T1000 (cell line): ENCODE results near the gene NKD1.

ENCODE experiments used
- DNase-seq: peaks from one replicate; lab custom pipeline; 2025; ENCODE audit warnings: mixed read lengths; lab: John Stamatoyannopoulos, UW

NKD1 gene

DNA sequence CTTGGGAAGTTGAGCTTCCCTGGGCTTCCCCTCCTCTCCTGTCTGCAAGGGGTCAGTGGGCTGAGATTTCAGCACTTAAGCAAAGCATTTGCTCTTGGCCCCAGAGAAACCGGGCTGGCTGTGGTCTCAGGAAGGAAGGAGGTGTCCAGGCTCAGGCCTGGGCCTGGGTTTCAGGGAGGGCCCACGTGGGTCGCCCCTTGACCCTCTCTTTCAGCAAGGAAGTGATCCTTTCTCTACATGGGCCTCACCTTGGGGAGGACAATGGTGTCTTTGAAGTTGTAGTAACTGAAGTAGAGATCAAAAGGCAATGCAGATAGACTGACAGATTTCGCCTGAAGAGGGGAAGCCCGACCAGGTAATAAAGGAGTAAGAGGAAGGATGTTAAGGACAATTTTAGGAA lies 147.9 kb downstream of the NKD1 start:
- DNase-seq: no peak

DNA sequence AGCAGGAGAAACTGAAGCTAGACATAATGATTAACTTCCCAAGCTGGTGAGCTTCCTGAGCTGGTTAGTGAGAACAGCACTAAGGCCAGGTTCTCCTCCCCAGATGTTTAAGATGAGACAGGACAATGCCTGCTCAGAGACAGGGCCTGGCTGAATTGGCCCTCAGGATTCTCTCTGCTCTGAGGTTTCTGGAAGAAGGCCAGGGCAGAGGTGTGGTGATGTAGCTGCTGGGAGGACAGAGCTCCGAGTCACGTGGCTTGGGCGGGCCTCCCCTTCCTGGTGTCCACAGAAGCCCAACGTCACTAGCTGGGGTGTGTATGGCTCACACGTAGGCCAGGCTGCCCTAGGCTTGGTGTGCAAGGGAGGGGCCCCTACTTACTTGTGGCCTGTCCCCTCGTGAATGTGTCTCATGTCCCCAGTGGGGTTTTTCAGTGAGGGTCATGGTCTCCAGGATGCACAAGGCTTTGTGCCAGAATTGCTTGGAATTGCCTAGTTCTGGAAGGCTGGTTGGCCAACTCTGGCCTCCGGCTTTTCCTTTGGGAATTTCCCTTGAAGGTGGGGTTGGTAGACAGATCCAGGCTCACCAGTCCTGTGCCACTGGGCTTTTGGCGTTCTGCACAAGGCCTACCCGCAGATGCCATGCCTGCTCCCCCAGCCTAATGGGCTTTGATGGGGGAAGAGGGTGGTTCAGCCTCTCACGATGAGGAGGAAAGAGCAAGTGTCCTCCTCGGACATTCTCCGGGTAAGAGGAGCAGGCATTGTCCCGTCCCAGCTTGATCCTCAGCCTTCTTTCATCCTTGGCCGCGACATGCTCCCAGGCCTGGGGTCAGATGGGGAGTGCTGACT lies 148.6 kb downstream of the NKD1 start:
- no peak for DNase-seq

DNA sequence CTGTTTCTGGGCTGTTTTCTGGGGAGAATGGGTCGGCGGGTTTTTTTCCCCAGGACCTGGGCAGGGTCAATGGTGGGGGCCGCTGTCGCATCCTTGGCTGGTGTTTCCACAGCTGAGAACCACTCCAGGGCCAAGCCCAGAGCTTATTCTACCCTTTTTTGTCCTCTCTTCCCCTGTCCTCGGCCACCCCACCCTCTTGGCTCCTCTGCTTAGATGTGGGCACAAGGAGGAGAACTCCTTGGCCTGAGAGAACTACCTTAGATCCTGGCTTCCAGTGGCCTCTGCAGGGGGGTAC lies 149.2 kb downstream of the NKD1 start:
- no peak for DNase-seq

- no peak for DNase-seq
Measured at GRCh38 chr16:50697881-50698767, 149.9 kb downstream of the NKD1 start.
